Upper lobe of right lung (tissue), 1 donor: ENCODE results near the gene AZIN2. TPM values are rescaled to one million over a fixed set of nuclear protein-coding genes. Genes with fewer than 3 reads are reported as not detected.
A peak's percentile ranks its signal among the peaks of the same experiment; 100 is the strongest.
"Not testable (repeated sequence)": the region's sequence is repeated elsewhere in the genome, so short reads cannot be mapped to it uniquely, and the experiment has no call there.

ENCODE experiments used
- ATAC-seq: fragments of 200-7000 bp; cut with Tn5 transposase; one replicate; pipeline ENCODE4 v1.9.1; 2020; ENCODE audit warnings: mild to moderate bottlenecking, moderate library complexity
- DNase-seq: peaks from one replicate; pipeline ENCODE4 v3.0.0-alpha.2; 2020
- H3K27ac ChIP-seq: fragments of 200-600 bp; one replicate; pipeline ENCODE4 v1.8.0; 2022
- H3K27me3 ChIP-seq: fragments of 200-600 bp; one replicate; pipeline ENCODE4 v1.8.0; 2022; ENCODE audit warnings: mild to moderate bottlenecking
- H3K36me3 ChIP-seq: fragments of 200-600 bp; one replicate; pipeline ENCODE4 v1.8.0; 2022
- H3K4me1 ChIP-seq: fragments of 200-600 bp; one replicate; pipeline ENCODE4 v1.8.0; 2022
- H3K4me3 ChIP-seq: fragments of 200-600 bp; one replicate; pipeline ENCODE4 v1.8.0; 2022; ENCODE audit warnings: mild to moderate bottlenecking
- H3K9me3 ChIP-seq: fragments of 200-600 bp; one replicate; pipeline ENCODE4 v1.8.0; 2022
- CTCF ChIP-seq: fragments of 200-600 bp; IDR thresholded peaks from one replicate; pipeline ENCODE4 v1.8.0; 2022; ENCODE audit warnings: antibody characterized with exemption
- intact Hi-C: fragments of 100-400 bp; cut with DNase I; formaldehyde crosslinking; loops from one replicate; pipeline ENCODE4 v1.11.0; 2022
- total RNA-seq: library from RNA; stranded (reverse); fragmentation: NEBNext Ultra II Directional; extraction: Animal tissue kit (Norgen Biotek cat#: 25700); gene quantifications from one replicate; pipeline ENCODE4 v1.2.1, GENCODE V29; 2021
- donor health status: DM: no; HTN: yes; CAD: no; lungs with severe emphysema.

Gene AZIN2
- total RNA-seq, 1 donor from 2014 or later: 2.3 TPM

GRCh38 chr1:33120436-33121231, 39.7 kb downstream of the AZIN2 start:
- H3K9me3 ChIP-seq: no peaks in the 10 kb centered on the region
- no peaks in the 10 kb centered on the region for H3K4me1 ChIP-seq
- DNase-seq (no peak), ATAC-seq (no peak)
- H3K27ac ChIP-seq: no peak overlapping the region
- H3K27me3 ChIP-seq: no peaks in the 10 kb centered on the region
- no peak for TF ChIP-seq CTCF
- H3K4me3 ChIP-seq: no peak overlapping the region
- no peaks in the 10 kb centered on the region for H3K36me3 ChIP-seq
- intact Hi-C loops: no loop called here

DNA sequence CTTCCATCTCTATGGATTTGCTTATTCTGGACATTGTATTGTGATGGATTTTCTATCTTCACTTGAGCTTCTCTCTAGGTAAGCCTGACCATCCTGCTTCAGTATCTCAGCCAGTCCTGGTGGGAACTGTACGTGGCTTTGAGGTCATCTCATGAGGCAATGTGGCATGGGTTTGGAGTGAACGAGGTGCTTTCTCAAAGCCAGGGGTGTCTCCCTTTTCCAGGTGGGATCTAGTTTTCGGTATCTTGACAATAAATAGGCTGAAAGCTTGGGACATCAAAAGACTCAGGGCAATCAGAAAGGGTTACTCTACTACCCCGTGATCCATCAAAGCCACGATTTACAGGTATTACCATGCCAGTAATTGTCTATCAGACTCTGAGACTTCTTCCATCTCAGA, 40.8 kb downstream of the AZIN2 start:
- TF ChIP-seq CTCF: no peak

DNA sequence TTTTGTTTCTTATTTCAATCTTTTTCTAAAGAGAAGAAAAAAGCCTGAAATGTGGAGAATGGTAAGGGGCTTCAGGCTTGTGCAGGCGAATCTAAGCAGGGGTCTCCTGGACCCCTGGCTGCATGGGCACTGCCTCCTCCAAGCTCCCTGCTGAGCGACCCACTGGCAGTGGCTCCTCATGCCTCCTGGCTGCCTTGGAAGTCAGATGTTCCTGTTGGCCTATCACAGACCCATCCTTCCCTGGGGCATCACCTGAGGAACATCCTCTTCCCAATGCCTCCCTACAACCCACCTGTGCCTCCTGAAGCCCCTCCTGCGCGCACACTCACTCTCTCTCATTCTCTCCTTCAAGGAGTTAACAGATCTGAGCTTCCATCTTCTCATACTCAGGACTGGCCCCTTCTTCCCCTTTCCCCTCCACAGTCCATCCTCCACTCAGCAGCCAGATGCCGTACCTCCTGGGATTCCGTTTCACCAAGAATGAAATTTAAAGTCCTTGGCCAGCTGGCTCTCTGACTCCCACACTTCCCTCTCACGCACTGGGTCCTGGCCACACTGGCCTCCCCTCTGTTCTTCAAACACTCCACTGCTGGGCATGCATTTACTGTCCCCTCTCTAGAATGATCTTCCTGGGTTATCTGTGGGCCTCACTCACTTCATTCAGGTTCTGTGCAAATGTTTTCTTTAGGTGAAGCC, 41.7 kb downstream of the AZIN2 start:
- Histone ChIP-seq H3K36me3 (no peaks in the 10 kb centered on the region), H3K9me3 (no peaks in the 10 kb centered on the region), H3K27ac (no peak overlapping the region), H3K4me1 (peaks cover 5% of the 10 kb centered on the region), H3K4me3 (no peak overlapping the region), H3K27me3 (no peaks in the 10 kb centered on the region)
- DNase-seq: no peak
- intact Hi-C loops: no loop called here
- no peak for TF ChIP-seq CTCF
- ATAC-seq: no peak

More for the DNA sequence above, 40.8 kb downstream of the AZIN2 start:
- Histone ChIP-seq H3K36me3 (no peaks in the 10 kb centered on the region), H3K4me1 (peaks cover 5% of the 10 kb centered on the region), H3K27ac (no peak overlapping the region), H3K27me3 (no peaks in the 10 kb centered on the region), H3K9me3 (no peaks in the 10 kb centered on the region), H3K4me3 (no peak overlapping the region)
- DNase-seq (no peak), ATAC-seq (no peak)
- intact Hi-C loops: no loop called here

GRCh38 chr1:33123266-33123665, 42.3 kb downstream of the AZIN2 start:
- ATAC-seq (no peak), DNase-seq (no peak)
- H3K4me3 ChIP-seq: no peak overlapping the region
- H3K36me3 ChIP-seq: no peaks in the 10 kb centered on the region
- H3K27me3 ChIP-seq: no peaks in the 10 kb centered on the region
- H3K4me1 ChIP-seq: peaks cover 5% of the 10 kb centered on the region
- H3K27ac ChIP-seq: no peak overlapping the region
- no peak for TF ChIP-seq CTCF
- no peaks in the 10 kb centered on the region for H3K9me3 ChIP-seq
- intact Hi-C loops: no loop called here

DNA sequence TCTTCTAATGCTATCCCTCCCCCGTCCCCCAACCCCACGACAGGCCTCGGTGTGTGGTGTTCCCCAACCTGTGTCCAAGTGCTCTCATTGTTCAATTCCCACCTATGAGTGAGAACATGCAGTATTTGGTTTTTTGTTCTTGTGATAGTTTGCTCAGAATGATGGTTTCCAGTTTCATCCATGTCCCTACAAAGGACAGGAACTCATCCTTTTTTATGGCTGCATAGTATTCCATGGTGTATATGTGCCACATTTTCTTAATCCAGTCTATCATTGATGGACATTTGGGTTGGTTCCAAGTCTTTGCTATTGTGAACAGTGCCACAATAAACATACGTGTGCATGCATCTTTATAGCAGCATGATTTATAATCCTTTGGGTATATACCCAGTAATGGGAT, 43.7 kb downstream of the AZIN2 start:
- H3K4me3 ChIP-seq: not testable (repeated sequence)

DNA sequence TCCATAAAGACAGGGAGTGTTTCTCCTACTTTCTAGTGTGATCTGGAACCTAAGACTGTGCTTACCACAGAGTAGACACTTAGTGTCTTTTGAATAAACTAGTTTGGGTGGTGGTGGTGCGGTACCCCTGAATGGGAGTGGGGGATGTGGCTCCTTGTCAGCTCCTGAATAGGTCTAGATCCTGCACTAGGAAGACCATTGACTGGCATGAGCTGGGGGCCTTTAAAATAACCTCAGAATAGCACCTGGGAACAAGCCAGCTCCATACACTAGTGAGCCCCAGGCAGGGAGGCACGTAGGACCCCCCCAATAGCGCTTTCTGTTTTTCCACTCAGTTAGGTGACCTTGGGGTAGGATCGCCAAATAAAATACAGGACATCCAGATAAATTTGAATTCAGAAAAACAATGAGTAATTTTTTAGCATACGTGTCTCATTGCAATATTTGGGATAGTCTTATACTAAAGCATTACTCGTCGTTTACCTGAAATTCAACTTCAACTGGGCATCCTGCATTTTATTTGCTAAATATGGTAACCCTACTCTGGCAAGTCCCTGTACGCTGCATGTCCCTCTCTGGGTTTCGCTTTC, 45.6 kb downstream of the AZIN2 start:
- Histone ChIP-seq H3K36me3 (no peaks in the 10 kb centered on the region), H3K27me3 (no peaks in the 10 kb centered on the region), H3K4me1 (peaks cover 5% of the 10 kb centered on the region), H3K27ac (peak overlapping the region; percentile 92), H3K4me3 (peak overlapping the region; percentile 89), H3K9me3 (no peaks in the 10 kb centered on the region)
- DNase-seq (no peak), ATAC-seq (no peak)
- TF ChIP-seq CTCF: no peak
- intact Hi-C loops: no loop called here

More for the DNA sequence above, 43.7 kb downstream of the AZIN2 start:
- H3K4me1 ChIP-seq, DNase-seq, ATAC-seq, H3K27me3 ChIP-seq, intact Hi-C loops, H3K36me3 ChIP-seq, H3K27ac ChIP-seq, H3K9me3 ChIP-seq: not testable (repeated sequence)
